HT1080 (cell line): ENCODE data around the gene BRIP1. TPM values are rescaled to one million over a fixed set of nuclear protein-coding genes. Genes with fewer than 3 reads are reported as not detected.
"Not testable (repeated sequence)": the region's sequence is repeated elsewhere in the genome, so short reads cannot be mapped to it uniquely, and the experiment has no call there.

Experiments
- DNase-seq: peaks from one replicate; pipeline ENCODE4 v3.0.0-alpha.2; 2015; ENCODE audit warnings: low read depth
- total RNA-seq: library from RNA; depleted of rRNA; stranded (reverse); fragments of >200 nt; shearing (Covaris generic); gene quantifications from 2 replicates; pipeline ENCODE4 v1.2.3, GENCODE V29; 2014

The BRIP1 gene
- total RNA-seq, 1 experiment from 2014 or later, result 8.8 TPM

DNA sequence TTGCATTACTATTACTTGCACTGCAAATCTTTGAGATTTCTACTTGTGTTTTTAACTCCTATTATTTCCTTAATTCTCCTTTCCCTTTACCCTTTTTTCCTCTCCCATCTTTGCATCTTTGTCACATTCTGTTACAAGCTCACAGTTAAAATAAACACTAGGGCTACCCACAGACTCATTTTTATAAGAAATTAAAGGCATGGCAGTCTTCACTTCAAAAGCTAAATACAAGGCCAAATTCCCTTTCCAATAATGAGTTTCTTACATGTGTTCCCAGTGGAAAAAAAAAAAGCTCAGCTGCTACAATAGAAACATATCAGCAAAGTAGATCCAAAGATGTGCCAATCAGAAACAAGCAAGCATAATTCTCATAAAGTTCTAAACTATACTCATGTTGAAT lies 3.7 kb upstream of the BRIP1 start:
- no peak for DNase-seq

DNA sequence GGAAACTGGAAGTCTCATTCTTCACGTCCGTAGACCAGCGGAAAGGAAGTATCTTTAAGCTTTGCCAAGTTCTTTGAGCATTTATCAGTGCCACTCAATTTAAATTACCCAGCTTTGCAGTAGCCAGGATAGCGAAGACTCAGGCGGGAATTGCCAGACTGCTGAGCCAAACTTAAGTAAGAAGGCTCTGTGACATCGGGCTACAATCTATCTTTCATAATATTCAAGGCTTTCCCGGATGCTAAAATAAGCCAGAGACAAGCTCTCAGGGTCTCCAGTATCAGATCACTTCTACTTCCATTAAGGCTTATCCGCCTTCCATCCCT lies 436 bp upstream of the BRIP1 start:
- DNase-seq, result no peak

GRCh38 chr17:61862105-61862574 lies 1.2 kb downstream of the BRIP1 start:
- peak; percentile 42 for DNase-seq

DNA sequence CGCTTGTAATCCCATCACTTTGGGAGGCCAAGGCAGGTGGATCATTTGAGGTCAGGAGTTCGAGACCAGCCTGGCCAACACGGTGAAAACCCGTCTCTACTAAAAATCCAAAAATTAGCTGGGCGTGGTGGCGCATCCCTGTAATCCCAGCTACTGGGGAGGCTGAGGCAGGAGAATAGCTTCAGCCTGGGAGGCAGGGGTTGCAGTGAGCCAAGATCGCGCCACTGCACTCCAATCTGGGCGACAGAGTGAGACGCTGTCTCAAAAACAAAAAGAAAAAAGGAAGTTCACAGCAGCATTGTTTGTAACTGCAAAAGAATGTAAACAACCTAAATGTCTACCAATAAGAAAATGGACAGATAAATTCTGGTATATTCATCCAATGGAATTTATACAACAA lies 2.9 kb downstream of the BRIP1 start:
- not testable (repeated sequence) for DNase-seq

GRCh38 chr17:61856035-61856434 lies 7.3 kb downstream of the BRIP1 start:
- no peak for DNase-seq

DNA sequence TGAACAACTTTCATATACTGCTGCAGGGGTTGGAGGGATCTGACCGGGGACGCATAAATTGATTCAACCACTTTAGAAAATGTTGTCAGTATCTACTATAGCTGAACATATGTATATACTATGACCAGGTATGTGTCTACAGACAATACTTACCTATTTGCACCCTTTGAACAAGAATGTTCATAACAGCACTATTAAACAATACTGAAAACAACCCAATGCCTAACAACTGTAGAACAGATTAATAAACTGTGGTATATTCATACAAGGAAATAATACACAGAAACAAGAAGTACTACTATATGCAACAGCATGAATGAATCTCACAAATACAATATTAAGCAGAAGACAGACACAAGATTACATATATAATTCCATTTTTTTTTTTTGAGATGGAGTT lies 10.5 kb downstream of the BRIP1 start:
- DNase-seq, result no peak

DNA sequence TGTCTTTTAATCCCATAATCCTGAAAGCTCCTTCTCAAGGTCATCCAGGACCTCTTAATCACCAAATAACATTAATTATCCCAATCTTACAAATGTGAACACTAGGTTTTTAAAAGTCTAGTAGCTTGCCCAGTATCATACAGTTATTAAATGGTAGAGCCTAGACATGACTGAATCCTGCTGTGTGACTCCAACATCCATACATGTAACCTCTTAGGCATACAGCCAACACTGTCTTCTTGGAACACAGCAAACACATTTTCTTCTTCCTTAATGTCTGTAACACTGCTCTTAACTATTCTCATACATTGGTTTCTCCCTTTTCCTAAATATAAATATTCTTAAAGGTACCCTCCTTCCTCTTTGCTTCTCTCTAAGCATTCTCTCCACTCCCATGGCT lies 13.7 kb downstream of the BRIP1 start:
- DNase-seq, result no peak

DNA sequence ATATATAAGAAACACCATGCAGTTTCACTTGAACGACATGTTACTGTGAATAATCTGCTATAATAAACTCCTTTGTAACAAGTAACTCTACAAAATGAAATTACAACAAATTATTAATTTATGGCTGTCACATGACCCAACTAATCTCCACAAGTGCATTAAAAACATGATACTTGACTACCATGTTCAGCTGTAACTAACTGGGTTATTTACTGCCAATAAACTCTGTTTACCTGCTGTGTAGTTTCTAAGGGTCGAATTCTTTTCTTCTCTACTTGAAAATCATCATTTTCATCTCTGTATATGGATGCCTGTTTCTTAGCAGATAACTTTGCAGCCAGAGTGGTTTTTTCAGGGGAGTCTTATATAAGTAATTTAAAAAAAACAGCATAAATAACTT lies 14.4 kb downstream of the BRIP1 start:
- DNase-seq, result no peak

GRCh38 chr17:61848247-61848646 lies 15.1 kb downstream of the BRIP1 start:
- no peak for DNase-seq

DNA sequence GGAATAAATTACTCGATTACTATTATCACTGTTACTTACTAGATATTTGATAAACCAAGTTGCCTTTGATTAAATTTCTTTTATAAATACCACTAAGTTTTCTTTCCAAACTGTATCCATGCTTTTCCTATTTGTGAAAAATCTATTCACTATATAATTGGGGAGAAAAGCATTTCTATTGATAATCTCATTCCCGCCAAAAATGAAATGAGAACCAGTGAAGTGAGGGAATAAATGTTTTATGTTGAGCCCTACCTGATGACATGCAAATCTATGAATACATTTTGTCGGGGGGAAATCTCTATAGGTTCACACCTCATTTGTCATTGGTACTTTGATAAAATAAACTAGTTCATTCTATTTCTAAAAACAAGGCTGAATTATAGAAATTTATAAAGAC lies 15.7 kb downstream of the BRIP1 start:
- DNase-seq, result no peak

DNA sequence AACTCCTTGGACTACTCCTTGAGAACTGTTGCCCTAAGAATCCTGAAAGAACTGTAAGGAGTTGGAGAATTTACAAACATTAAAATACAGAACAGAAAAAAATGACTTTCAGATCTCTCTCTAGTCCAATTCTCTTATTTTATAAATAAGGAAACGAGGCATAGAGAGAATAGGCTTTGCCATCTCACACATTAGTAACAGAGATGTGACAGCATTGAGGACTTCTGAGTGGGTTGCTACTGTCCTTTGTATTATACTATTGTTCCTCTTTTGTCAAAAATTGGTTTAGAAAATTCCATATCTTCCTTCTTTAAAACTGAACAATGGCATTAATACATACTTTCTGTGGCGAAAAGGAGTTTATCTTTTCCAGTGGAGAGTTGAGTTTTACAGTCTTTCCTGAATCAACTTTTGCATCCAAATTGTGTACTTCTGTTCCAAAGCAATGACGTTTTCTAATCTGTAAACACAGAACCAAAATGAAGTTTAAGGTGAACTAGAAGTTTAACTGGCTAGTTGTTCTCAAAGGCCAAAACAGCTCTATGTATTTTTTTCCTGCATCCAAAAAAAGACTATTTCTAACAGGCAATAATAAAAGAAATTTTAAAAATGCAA lies 16.5 kb downstream of the BRIP1 start:
- no peak for DNase-seq

- no peak for DNase-seq
These were observed 17.2 kb downstream of the BRIP1 start for GRCh38 chr17:61846088-61846487.

GRCh38 chr17:61843435-61843834 lies 19.9 kb downstream of the BRIP1 start:
- DNase-seq, result no peak

- DNase-seq, result no peak
These were observed 20.4 kb downstream of the BRIP1 start for GRCh38 chr17:61842899-61843298.

DNA sequence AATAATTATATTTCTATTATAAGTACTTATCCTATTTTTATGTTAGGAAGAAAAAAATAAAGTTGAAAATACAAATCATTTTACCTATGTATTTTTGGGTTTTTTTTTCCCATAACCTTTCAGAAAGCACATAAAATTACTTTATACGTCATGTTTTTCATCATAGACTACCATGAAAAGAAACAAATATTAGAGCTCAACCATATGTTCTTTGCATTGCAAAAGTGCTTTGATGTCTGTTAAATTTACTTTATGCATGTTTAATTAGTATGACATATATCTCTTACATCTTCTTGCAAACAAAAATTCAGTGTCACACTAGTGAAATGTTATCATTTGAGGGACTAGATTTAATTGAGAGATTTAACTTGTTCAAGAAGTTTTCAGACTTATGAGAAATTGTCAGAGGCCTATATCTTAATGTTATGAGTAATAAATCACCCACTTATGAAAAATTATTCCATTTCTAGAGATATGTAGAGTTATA lies 24.0 kb downstream of the BRIP1 start:
- no peak for DNase-seq

GRCh38 chr17:61837175-61838051 lies 25.9 kb downstream of the BRIP1 start:
- DNase-seq, result peak; percentile 39

DNA sequence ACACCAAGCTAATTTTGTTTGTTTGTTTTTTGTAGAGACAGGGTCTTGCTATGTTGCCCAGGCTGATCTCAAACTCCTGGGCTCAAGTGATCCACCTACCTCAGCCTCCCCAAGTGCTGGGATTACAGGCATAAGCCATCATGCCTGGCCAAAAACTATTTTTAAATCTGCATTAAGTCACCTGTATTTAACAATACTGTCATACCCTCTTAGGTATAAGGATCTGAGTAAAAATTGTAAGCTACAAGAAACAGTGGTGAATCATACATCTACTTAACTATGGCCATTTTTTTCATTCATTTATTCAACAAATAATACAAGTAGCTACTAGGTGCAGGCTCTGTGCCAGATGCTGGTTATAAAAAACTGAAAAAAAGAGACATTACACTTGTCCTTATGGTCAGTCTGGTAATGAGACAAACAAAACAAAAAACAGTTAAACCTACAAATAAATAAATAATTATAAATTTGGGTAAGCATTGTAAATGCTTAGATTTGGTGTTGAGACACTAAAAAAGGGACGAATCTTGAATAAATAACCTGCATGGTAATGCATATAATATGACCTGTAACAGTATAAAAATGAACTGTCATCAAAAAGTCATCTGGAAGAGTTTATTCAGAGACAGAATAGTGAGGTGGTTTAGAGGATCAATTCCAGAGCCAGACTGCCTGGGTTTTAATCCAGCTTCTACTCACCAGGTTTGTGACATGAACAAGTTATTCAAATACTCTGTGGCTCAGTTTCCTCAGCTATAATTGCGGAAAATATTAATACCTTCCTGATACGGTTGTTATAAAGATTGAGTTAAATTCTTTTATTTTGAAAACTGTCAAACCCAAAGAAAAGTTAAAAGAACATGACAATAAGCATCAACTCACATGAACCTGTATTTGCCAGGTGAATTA lies 26.8 kb downstream of the BRIP1 start:
- no peak for DNase-seq

- DNase-seq, result no peak
These were observed 27.7 kb downstream of the BRIP1 start for GRCh38 chr17:61835606-61836005.

GRCh38 chr17:61834610-61835009 lies 28.7 kb downstream of the BRIP1 start:
- no peak for DNase-seq

- peak; percentile 85 for DNase-seq
These were observed 29.7 kb downstream of the BRIP1 start for GRCh38 chr17:61833536-61834193.

GRCh38 chr17:61832463-61832862 lies 30.9 kb downstream of the BRIP1 start:
- DNase-seq, result no peak
